Activated T-helper 2 cell treated with anti-CD3 and anti-CD28 coated beads, Interferon-gamma antibody, Interleukin-2, Interleukin-4, amounts not matched to agents 10 μg/mL and 5 μg/mL and 100 μg/mL, durations not matched to agents 14 hours and 24 hours and 36 hours (primary cell): Measurements from ENCODE around the gene HERPUD2. TPM values are rescaled to one million over a fixed set of nuclear protein-coding genes. Genes with fewer than 3 reads are reported as not detected.
"Not testable (repeated sequence)": the region's sequence is repeated elsewhere in the genome, so short reads cannot be mapped to it uniquely, and the experiment has no call there.

Experiments used
- DNase-seq: peaks from one replicate; pipeline ENCODE4 v3.0.0; 2021; ENCODE audit warnings: low spot score
- H3K27ac Mint-ChIP-seq: one replicate; pipeline ENCODE4 v1.8.0; 2021; ENCODE audit warnings: mixed read lengths
- H3K27me3 Mint-ChIP-seq: one replicate; pipeline ENCODE4 v1.8.0; 2021; ENCODE audit warnings: low read depth, mixed read lengths
- H3K36me3 Mint-ChIP-seq: one replicate; pipeline ENCODE4 v1.8.0; 2021; ENCODE audit warnings: low read depth, mixed read lengths
- H3K4me1 Mint-ChIP-seq: one replicate; pipeline ENCODE4 v1.8.0; 2021; ENCODE audit warnings: low read depth, mixed read lengths
- H3K4me3 Mint-ChIP-seq: one replicate; pipeline ENCODE4 v1.8.0; 2021; ENCODE audit warnings: low read depth, mild to moderate bottlenecking, moderate library complexity, mixed read lengths
- H3K9me3 Mint-ChIP-seq: one replicate; pipeline ENCODE4 v1.8.0; 2021; ENCODE audit warnings: mixed read lengths
- intact Hi-C: fragments of 100-400 bp; cut with micrococcal nuclease; formaldehyde crosslinking; loops from one replicate; pipeline ENCODE4 v1.15.1; 2023
- total RNA-seq: library from RNA; stranded (reverse); gene quantifications from 2 replicates; pipeline ENCODE4 v1.2.3, GENCODE V29; 2022

The HERPUD2 gene
- total RNA-seq, 1 donor from 2014 or later = 24.9 TPM

- Mint-ChIP-seq H3K27me3 (no peaks in the 10 kb centered on the region), H3K4me1 (peaks cover 30% of the 10 kb centered on the region), H3K9me3 (no peaks in the 10 kb centered on the region), H3K36me3 (no peaks in the 10 kb centered on the region), H3K27ac (no peak overlapping the region), H3K4me3 (no peak overlapping the region)
- intact Hi-C loops = no loop called here
- DNase-seq = no peak
These were observed 11.1 kb upstream of the HERPUD2 start for GRCh38 chr7:35705932-35706461.

GRCh38 chr7:35704261-35704660 lies 9.3 kb upstream of the HERPUD2 start:
- no peaks in the 10 kb centered on the region for H3K27me3 Mint-ChIP-seq
- no peak overlapping the region for H3K4me3 Mint-ChIP-seq
- intact Hi-C loops = no loop called here
- no peak overlapping the region for H3K27ac Mint-ChIP-seq
- peaks cover 35% of the 10 kb centered on the region for H3K4me1 Mint-ChIP-seq
- no peak for DNase-seq
- H3K36me3 Mint-ChIP-seq = no peaks in the 10 kb centered on the region
- no peaks in the 10 kb centered on the region for H3K9me3 Mint-ChIP-seq

GRCh38 chr7:35702541-35702940 lies 7.6 kb upstream of the HERPUD2 start:
- H3K36me3 Mint-ChIP-seq = no peaks in the 10 kb centered on the region
- H3K27ac Mint-ChIP-seq = no peak overlapping the region
- no peaks in the 10 kb centered on the region for H3K9me3 Mint-ChIP-seq
- H3K4me1 Mint-ChIP-seq = peaks cover 32% of the 10 kb centered on the region
- no peak overlapping the region for H3K4me3 Mint-ChIP-seq
- no peaks in the 10 kb centered on the region for H3K27me3 Mint-ChIP-seq
- intact Hi-C loops = no loop called here
- DNase-seq = no peak

- H3K27ac Mint-ChIP-seq = no peak overlapping the region
- intact Hi-C loops = loop anchor here (2.0 kb wide), 1 partner anchor 21 kb away; no protein-coding TSS in a partner anchor
- no peaks in the 10 kb centered on the region for H3K9me3 Mint-ChIP-seq
- DNase-seq = no peak
- peaks cover 10% of the 10 kb centered on the region for H3K36me3 Mint-ChIP-seq
- H3K4me3 Mint-ChIP-seq = no peak overlapping the region
- H3K4me1 Mint-ChIP-seq = peaks cover 41% of the 10 kb centered on the region
- no peaks in the 10 kb centered on the region for H3K27me3 Mint-ChIP-seq
These were observed 6.5 kb upstream of the HERPUD2 start for GRCh38 chr7:35701287-35701900.

- DNase-seq = no peak
- intact Hi-C loops = loop anchor here (2.0 kb wide), 1 partner anchor 22 kb away; no protein-coding TSS in a partner anchor
- H3K27me3 Mint-ChIP-seq = no peaks in the 10 kb centered on the region
- peaks cover 42% of the 10 kb centered on the region for H3K4me1 Mint-ChIP-seq
- H3K36me3 Mint-ChIP-seq = peaks cover 10% of the 10 kb centered on the region
- no peaks in the 10 kb centered on the region for H3K9me3 Mint-ChIP-seq
- peak overlapping the region; percentile 70 for H3K27ac Mint-ChIP-seq
- no peak overlapping the region for H3K4me3 Mint-ChIP-seq
These were observed 5.9 kb upstream of the HERPUD2 start for GRCh38 chr7:35700865-35701264.

- DNase-seq = no peak
- peak overlapping the region; percentile 70 for H3K27ac Mint-ChIP-seq
- no peaks in the 10 kb centered on the region for H3K9me3 Mint-ChIP-seq
- H3K27me3 Mint-ChIP-seq = no peaks in the 10 kb centered on the region
- peaks cover 44% of the 10 kb centered on the region for H3K4me1 Mint-ChIP-seq
- H3K36me3 Mint-ChIP-seq = peaks cover 10% of the 10 kb centered on the region
- intact Hi-C loops = loop anchor here (2.0 kb wide), 1 partner anchor 22 kb away; no protein-coding TSS in a partner anchor
- no peak overlapping the region for H3K4me3 Mint-ChIP-seq
These were observed 5.4 kb upstream of the HERPUD2 start for GRCh38 chr7:35700333-35700732.

GRCh38 chr7:35699796-35700305 lies 4.9 kb upstream of the HERPUD2 start:
- peaks cover 44% of the 10 kb centered on the region for H3K4me1 Mint-ChIP-seq
- no peak for DNase-seq
- H3K36me3 Mint-ChIP-seq = peaks cover 10% of the 10 kb centered on the region
- H3K27me3 Mint-ChIP-seq = no peaks in the 10 kb centered on the region
- intact Hi-C loops = loop anchor here (2.0 kb wide), 1 partner anchor 23 kb away; no protein-coding TSS in a partner anchor
- no peak overlapping the region for H3K4me3 Mint-ChIP-seq
- no peaks in the 10 kb centered on the region for H3K9me3 Mint-ChIP-seq
- peak overlapping the region; percentile 65 for H3K27ac Mint-ChIP-seq

GRCh38 chr7:35698382-35698781 lies 3.4 kb upstream of the HERPUD2 start:
- H3K4me3 Mint-ChIP-seq, DNase-seq, H3K9me3 Mint-ChIP-seq, H3K27me3 Mint-ChIP-seq, H3K27ac Mint-ChIP-seq, intact Hi-C loops: not testable (repeated sequence)
- Mint-ChIP-seq H3K36me3 (peaks cover 10% of the 10 kb centered on the region), H3K4me1 (peaks cover 46% of the 10 kb centered on the region)

GRCh38 chr7:35697414-35698175 lies 2.7 kb upstream of the HERPUD2 start:
- Mint-ChIP-seq H3K36me3 (peaks cover 14% of the 10 kb centered on the region), H3K4me3 (no peak overlapping the region), H3K27ac (no peak overlapping the region), H3K27me3 (no peaks in the 10 kb centered on the region), H3K4me1 (peaks cover 52% of the 10 kb centered on the region), H3K9me3 (no peaks in the 10 kb centered on the region)
- no peak for DNase-seq
- intact Hi-C loops = no loop called here

GRCh38 chr7:35695987-35696386 lies 1.1 kb upstream of the HERPUD2 start:
- DNase-seq = no peak
- Mint-ChIP-seq H3K4me3 (peak overlapping the region; percentile 96), H3K4me1 (peaks cover 58% of the 10 kb centered on the region), H3K27ac (peak overlapping the region; percentile 96), H3K9me3 (no peaks in the 10 kb centered on the region), H3K27me3 (no peaks in the 10 kb centered on the region), H3K36me3 (peaks cover 14% of the 10 kb centered on the region)
- intact Hi-C loops = loop anchor here (1.0 kb wide), 2 partner anchors 27 to 104 kb away; no protein-coding TSS in a partner anchor

- intact Hi-C loops = loop anchor here (1.0 kb wide), 2 partner anchors 28 to 105 kb away; no protein-coding TSS in a partner anchor
- Mint-ChIP-seq H3K27ac (peak overlapping the region; percentile 96), H3K9me3 (no peaks in the 10 kb centered on the region), H3K36me3 (peaks cover 17% of the 10 kb centered on the region), H3K4me1 (peaks cover 57% of the 10 kb centered on the region), H3K4me3 (peak overlapping the region; percentile 96), H3K27me3 (no peaks in the 10 kb centered on the region)
- no peak for DNase-seq
These were observed 527 bp upstream of the HERPUD2 start for GRCh38 chr7:35695473-35695850.

- peaks cover 57% of the 10 kb centered on the region for H3K4me1 Mint-ChIP-seq
- intact Hi-C loops = loop anchor here (5.0 kb wide), 2 partner anchors 123 to 213 kb away; no protein-coding TSS in a partner anchor
These were observed 663 bp downstream of the HERPUD2 start for GRCh38 chr7:35694161-35694783.

More at GRCh38 chr7:35694161-35694783, 663 bp downstream of the HERPUD2 start:
- H3K36me3 Mint-ChIP-seq = peaks cover 27% of the 10 kb centered on the region
- no peaks in the 10 kb centered on the region for H3K27me3 Mint-ChIP-seq
- DNase-seq = no peak
- peak overlapping the region; percentile 91 for H3K4me3 Mint-ChIP-seq
- H3K9me3 Mint-ChIP-seq = no peaks in the 10 kb centered on the region
- peak overlapping the region; percentile 71 for H3K27ac Mint-ChIP-seq
